ENCODE results near the gene F2RL3. TPM values are rescaled to one million over a fixed set of nuclear protein-coding genes. Genes with fewer than 3 reads are reported as not detected.

Gene F2RL3
- total RNA-seq, 2 donors from 2014 or later: 1.6 to 2.1 TPM

DNA sequence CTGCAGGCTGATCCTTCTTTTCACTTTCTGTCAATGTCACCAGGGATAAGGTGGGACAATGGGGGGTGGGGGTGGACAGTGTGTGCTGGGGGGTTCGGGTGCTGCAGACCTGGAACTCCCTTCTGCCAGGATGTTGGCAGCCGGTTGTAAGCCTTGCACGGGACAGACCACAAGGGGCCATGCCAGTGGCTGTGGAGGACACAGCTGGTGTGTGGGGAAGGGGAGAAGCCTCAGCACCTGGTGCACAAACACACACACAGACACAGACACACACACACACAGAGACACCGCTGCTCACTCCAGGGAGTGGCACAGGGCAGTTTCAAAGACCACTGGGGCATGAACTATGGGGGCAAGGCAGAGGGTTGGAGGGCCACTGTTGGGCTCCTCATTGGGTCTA, 3.6 kb downstream of the F2RL3 start:
- DNase-seq (no peak), ATAC-seq (no peak)
- no peaks in the 10 kb centered on the region for H3K9me3 ChIP-seq
- intact Hi-C loops (cut with DNase I): no loop called here
- H3K36me3 ChIP-seq (replicated peaks in 1 of 2; ENCODE audit: insufficient read depth in 1 of 2, low read depth in 2 of 2): no peaks in the 10 kb centered on the region
- H3K4me3 ChIP-seq: no peak overlapping the region
- WGBS, 2 donors: 64 to 83% methylated on average over 2 to 4 of the region's 4 CpGs
- TF ChIP-seq POLR2A (IDR thresholded peaks at IDR 0.05) (no peak), CTCF (IDR thresholded peaks at IDR 0.05) (no peak)
- H3K4me1 ChIP-seq: peaks cover 11% of the 10 kb centered on the region
- H3K27me3 ChIP-seq: peaks cover 0 to 10% of the 10 kb centered on the region in 2 donors
- H3K27ac ChIP-seq: no peak overlapping the region

- no peak overlapping the region for H3K27ac ChIP-seq
- no peak for DNase-seq
- intact Hi-C loops (cut with DNase I): no loop called here
These were observed 4.3 kb downstream of the F2RL3 start for GRCh38 chr19:16892868-16893685.

DNA sequence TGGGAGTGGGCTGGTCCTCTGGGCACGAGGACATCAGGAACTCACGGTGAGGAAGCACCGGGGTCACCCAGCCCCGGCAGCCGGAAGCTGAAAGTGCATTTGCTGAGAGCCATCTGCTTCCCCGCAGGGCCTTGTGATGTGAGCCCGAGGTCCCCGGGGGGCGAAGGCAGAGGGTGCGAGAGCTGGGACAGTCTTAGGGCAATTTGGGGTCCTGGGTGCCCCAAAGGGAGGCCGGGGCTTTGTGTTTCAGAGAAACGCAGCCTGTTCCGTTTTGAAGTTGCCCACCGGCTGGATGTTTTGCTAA, 4.8 kb downstream of the F2RL3 start:
- 51 to 77% methylated on average over 4 to 11 of the region's 14 CpGs for WGBS, 2 donors
- DNase-seq (no peak), ATAC-seq (no peak)
- Histone ChIP-seq H3K27ac (peak overlapping the region in 1 of 4 donors; percentile 0), H3K27me3 (peaks cover 0 to 2% of the 10 kb centered on the region in 2 donors), H3K4me3 (no peak overlapping the region), H3K4me1 (peaks cover 11% of the 10 kb centered on the region), H3K9me3 (no peaks in the 10 kb centered on the region), H3K36me3 (replicated peaks in 1 of 2; ENCODE audit: insufficient read depth in 1 of 2, low read depth in 2 of 2) (no peaks in the 10 kb centered on the region)
- intact Hi-C loops (cut with DNase I): no loop called here
- TF ChIP-seq POLR2A (IDR thresholded peaks at IDR 0.05): no peak
- TF ChIP-seq CTCF (IDR thresholded peaks at IDR 0.05): no peak

More at GRCh38 chr19:16892868-16893685, 4.3 kb downstream of the F2RL3 start:
- no peaks in the 10 kb centered on the region for H3K9me3 ChIP-seq
- H3K4me3 ChIP-seq: no peak overlapping the region
- no peak for ATAC-seq
- no peaks in the 10 kb centered on the region for H3K36me3 ChIP-seq (replicated peaks in 1 of 2; ENCODE audit: insufficient read depth in 1 of 2, low read depth in 2 of 2)
- peaks cover 11% of the 10 kb centered on the region for H3K4me1 ChIP-seq
- TF ChIP-seq POLR2A (IDR thresholded peaks at IDR 0.05) (no peak), CTCF (IDR thresholded peaks at IDR 0.05) (no peak)
- WGBS, 2 donors: 60 to 80% methylated on average over 5 to 12 of the region's 19 CpGs
- peaks cover 0 to 8% of the 10 kb centered on the region in 2 donors for H3K27me3 ChIP-seq

DNA sequence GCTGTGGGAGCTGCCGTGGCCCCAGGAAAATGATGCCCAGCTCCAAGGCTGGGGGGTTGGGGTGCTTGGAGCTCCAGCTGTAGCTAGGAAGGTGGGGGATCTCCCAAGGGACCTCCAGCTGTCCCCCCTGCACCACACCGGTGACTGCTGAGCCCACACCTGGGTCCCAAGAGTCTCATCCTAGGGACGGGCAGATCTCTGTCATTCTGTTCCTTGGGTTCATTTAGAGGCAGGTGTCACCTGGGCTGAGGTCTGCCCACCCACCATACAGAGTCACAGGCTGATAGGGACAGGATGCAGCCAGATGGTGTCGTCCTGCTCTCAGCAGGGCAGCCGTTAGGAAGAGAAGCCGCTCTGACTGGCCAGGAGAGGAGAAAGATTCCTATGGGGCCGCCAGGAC, 5.3 kb downstream of the F2RL3 start:
- no peaks in the 10 kb centered on the region for H3K27me3 ChIP-seq
- no peaks in the 10 kb centered on the region for H3K36me3 ChIP-seq (replicated peaks in 1 of 2; ENCODE audit: insufficient read depth in 1 of 2, low read depth in 2 of 2)
- H3K27ac ChIP-seq: peak overlapping the region in 1 of 4 donors; percentile 0
- no peak overlapping the region for H3K4me3 ChIP-seq
- 82% methylated on average over 7 of the region's 7 CpGs; no CpG with 5 or more reads in 1 of the 2 donors for WGBS, 2 donors
- H3K9me3 ChIP-seq: no peaks in the 10 kb centered on the region
- DNase-seq: no peak
- peaks cover 11% of the 10 kb centered on the region for H3K4me1 ChIP-seq
- no peak for TF ChIP-seq POLR2A (IDR thresholded peaks at IDR 0.05)
- no peak for TF ChIP-seq CTCF (IDR thresholded peaks at IDR 0.05)
- ATAC-seq: no peak
- intact Hi-C loops (cut with DNase I): no loop called here
